Measurements from ENCODE around the gene TMED3.

DNA sequence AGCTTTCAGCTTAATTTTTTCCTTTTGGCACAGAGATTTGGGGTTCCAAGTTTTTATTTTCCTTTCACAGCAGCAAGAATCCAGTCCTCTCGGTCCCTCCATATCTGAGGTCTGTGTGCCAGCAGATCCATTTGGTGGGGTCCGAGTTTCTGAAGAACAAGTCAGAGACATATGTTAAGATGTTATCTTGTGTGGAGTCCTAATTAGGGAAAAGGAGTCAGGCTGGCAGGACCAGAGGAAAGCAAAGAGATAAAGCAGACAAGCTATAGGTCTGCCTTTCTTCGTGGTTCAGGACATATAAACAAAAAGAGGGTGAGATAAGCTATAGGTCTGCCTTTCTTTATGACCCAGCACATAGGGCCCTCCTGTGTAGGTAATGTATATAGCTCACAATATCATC is 54.9 kb downstream of the TMED3 start:
- TF ChIP-seq, protein P1, sequence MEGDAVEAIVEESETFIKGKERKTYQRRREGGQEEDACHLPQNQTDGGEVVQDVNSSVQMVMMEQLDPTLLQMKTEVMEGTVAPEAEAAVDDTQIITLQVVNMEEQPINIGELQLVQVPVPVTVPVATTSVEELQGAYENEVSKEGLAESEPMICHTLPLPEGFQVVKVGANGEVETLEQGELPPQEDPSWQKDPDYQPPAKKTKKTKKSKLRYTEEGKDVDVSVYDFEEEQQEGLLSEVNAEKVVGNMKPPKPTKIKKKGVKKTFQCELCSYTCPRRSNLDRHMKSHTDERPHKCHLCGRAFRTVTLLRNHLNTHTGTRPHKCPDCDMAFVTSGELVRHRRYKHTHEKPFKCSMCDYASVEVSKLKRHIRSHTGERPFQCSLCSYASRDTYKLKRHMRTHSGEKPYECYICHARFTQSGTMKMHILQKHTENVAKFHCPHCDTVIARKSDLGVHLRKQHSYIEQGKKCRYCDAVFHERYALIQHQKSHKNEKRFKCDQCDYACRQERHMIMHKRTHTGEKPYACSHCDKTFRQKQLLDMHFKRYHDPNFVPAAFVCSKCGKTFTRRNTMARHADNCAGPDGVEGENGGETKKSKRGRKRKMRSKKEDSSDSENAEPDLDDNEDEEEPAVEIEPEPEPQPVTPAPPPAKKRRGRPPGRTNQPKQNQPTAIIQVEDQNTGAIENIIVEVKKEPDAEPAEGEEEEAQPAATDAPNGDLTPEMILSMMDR (IDR thresholded peaks at IDR 0.05; ENCODE audit: low read length), result no peak
- TF ChIP-seq EZH2 (IDR thresholded peaks at IDR 0.05; ENCODE audit: borderline replicate concordance, low read length), result no peak
